ENCODE results near the gene KRTAP10-2. TPM values are rescaled to one million over a fixed set of nuclear protein-coding genes. Genes with fewer than 3 reads are reported as not detected.

Gene KRTAP10-2
- total and polyA plus RNA-seq, 9 of the 15 experiments (the other 6 are each of a cell fraction or from before 2014, with no cell fraction given), result not detected

DNA sequence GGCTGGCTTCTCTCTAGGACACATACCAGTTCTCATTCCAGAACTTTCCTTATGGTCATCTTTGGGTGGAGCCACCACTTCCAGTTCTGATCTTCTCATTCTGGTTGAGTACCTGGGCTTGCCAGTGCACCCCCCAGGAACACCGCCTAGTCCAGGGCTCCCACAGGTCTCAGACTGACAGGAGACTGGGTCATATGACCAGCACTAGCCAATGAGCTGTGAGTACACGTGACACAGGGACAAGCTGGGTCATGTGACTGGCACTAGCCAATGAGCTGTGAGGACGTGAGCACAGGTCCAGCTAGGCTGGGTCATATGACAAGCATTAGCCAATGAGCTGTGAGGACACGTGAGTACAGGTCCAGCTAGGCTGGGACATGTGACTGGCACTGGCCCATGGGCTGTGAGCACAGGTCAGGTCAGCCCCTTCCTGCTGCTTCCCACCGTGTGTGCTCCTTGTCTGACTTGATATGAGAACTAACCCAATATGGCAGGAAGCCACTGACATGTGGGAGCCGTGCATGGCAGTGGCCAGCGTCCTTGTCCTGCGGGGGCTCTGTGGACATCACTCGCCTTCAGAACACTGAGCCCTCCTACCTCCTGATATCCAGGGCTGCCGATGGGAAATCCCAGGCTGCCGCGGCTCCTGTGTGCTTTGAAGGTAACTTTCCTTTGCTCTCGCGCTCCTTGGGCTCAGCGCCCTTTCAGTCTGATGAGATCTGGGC is 34.0 kb downstream of the KRTAP10-2 start (continued):
- TF ChIP-seq, protein P1, sequence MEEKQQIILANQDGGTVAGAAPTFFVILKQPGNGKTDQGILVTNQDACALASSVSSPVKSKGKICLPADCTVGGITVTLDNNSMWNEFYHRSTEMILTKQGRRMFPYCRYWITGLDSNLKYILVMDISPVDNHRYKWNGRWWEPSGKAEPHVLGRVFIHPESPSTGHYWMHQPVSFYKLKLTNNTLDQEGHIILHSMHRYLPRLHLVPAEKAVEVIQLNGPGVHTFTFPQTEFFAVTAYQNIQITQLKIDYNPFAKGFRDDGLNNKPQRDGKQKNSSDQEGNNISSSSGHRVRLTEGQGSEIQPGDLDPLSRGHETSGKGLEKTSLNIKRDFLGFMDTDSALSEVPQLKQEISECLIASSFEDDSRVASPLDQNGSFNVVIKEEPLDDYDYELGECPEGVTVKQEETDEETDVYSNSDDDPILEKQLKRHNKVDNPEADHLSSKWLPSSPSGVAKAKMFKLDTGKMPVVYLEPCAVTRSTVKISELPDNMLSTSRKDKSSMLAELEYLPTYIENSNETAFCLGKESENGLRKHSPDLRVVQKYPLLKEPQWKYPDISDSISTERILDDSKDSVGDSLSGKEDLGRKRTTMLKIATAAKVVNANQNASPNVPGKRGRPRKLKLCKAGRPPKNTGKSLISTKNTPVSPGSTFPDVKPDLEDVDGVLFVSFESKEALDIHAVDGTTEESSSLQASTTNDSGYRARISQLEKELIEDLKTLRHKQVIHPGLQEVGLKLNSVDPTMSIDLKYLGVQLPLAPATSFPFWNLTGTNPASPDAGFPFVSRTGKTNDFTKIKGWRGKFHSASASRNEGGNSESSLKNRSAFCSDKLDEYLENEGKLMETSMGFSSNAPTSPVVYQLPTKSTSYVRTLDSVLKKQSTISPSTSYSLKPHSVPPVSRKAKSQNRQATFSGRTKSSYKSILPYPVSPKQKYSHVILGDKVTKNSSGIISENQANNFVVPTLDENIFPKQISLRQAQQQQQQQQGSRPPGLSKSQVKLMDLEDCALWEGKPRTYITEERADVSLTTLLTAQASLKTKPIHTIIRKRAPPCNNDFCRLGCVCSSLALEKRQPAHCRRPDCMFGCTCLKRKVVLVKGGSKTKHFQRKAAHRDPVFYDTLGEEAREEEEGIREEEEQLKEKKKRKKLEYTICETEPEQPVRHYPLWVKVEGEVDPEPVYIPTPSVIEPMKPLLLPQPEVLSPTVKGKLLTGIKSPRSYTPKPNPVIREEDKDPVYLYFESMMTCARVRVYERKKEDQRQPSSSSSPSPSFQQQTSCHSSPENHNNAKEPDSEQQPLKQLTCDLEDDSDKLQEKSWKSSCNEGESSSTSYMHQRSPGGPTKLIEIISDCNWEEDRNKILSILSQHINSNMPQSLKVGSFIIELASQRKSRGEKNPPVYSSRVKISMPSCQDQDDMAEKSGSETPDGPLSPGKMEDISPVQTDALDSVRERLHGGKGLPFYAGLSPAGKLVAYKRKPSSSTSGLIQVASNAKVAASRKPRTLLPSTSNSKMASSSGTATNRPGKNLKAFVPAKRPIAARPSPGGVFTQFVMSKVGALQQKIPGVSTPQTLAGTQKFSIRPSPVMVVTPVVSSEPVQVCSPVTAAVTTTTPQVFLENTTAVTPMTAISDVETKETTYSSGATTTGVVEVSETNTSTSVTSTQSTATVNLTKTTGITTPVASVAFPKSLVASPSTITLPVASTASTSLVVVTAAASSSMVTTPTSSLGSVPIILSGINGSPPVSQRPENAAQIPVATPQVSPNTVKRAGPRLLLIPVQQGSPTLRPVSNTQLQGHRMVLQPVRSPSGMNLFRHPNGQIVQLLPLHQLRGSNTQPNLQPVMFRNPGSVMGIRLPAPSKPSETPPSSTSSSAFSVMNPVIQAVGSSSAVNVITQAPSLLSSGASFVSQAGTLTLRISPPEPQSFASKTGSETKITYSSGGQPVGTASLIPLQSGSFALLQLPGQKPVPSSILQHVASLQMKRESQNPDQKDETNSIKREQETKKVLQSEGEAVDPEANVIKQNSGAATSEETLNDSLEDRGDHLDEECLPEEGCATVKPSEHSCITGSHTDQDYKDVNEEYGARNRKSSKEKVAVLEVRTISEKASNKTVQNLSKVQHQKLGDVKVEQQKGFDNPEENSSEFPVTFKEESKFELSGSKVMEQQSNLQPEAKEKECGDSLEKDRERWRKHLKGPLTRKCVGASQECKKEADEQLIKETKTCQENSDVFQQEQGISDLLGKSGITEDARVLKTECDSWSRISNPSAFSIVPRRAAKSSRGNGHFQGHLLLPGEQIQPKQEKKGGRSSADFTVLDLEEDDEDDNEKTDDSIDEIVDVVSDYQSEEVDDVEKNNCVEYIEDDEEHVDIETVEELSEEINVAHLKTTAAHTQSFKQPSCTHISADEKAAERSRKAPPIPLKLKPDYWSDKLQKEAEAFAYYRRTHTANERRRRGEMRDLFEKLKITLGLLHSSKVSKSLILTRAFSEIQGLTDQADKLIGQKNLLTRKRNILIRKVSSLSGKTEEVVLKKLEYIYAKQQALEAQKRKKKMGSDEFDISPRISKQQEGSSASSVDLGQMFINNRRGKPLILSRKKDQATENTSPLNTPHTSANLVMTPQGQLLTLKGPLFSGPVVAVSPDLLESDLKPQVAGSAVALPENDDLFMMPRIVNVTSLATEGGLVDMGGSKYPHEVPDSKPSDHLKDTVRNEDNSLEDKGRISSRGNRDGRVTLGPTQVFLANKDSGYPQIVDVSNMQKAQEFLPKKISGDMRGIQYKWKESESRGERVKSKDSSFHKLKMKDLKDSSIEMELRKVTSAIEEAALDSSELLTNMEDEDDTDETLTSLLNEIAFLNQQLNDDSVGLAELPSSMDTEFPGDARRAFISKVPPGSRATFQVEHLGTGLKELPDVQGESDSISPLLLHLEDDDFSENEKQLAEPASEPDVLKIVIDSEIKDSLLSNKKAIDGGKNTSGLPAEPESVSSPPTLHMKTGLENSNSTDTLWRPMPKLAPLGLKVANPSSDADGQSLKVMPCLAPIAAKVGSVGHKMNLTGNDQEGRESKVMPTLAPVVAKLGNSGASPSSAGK (IDR thresholded peaks at IDR 0.05), result peak; percentile 95
- TF ChIP-seq ASH1L (IDR thresholded peaks at IDR 0.05; ENCODE audit: borderline replicate concordance, low read depth, partially characterized antibody), result peak; percentile 87
- TF ChIP-seq NR4A1 (CRISPR knock-in tag; IDR thresholded peaks at IDR 0.05), result 0 out of 2 replicates have a peak, but pooled peaks have one; percentile 38
- TF ChIP-seq NR4A1 (tag; IDR thresholded peaks at IDR 0.05), result 0 out of 2 replicates have a peak, but pooled peaks have one; percentile 40
- TF ChIP-seq, protein P2, sequence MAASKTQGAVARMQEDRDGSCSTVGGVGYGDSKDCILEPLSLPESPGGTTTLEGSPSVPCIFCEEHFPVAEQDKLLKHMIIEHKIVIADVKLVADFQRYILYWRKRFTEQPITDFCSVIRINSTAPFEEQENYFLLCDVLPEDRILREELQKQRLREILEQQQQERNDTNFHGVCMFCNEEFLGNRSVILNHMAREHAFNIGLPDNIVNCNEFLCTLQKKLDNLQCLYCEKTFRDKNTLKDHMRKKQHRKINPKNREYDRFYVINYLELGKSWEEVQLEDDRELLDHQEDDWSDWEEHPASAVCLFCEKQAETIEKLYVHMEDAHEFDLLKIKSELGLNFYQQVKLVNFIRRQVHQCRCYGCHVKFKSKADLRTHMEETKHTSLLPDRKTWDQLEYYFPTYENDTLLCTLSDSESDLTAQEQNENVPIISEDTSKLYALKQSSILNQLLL (CRISPR knock-in tag; IDR thresholded peaks at IDR 0.05; ENCODE audit: borderline replicate concordance), result no peak
- peak; percentile 58 for TF ChIP-seq MEIS2 (IDR thresholded peaks at IDR 0.05; ENCODE audit: partially characterized antibody)
- TF ChIP-seq PHF8 (IDR thresholded peaks at IDR 0.05; ENCODE audit: borderline replicate concordance, low read length), result peak; percentile 57
- TF ChIP-seq FOSL1 (tag; conservative IDR thresholded peaks at IDR 0.05), result peak; percentile 36; the same call in 1 of the 2 replicates
- TF ChIP-seq ATF7 (IDR thresholded peaks at IDR 0.05), result peak; percentile 72; the same call in 1 of the 2 replicates
- TF ChIP-seq TAF7 (tag; IDR thresholded peaks at IDR 0.05), result 0 out of 2 replicates have a peak, but pooled peaks have one; percentile 40
- TF ChIP-seq HOXB6 (CRISPR knock-in tag; IDR thresholded peaks at IDR 0.05; ENCODE audit: borderline replicate concordance), result no peak
- no peak for TF ChIP-seq GATA2 (CRISPR knock-in tag; IDR thresholded peaks at IDR 0.05)
- no peak for TF ChIP-seq EWSR1 (IDR thresholded peaks at IDR 0.05; ENCODE audit: borderline replicate concordance, low read depth, partially characterized antibody)
- 0 out of 2 replicates have a peak, but pooled peaks have one; percentile 26 for TF ChIP-seq PHB (CRISPR knock-in tag; IDR thresholded peaks at IDR 0.05)
- peak; percentile 70 for TF ChIP-seq POLR2G (IDR thresholded peaks at IDR 0.05; ENCODE audit: low read depth, low read length)

Measured in K562 (cell line).